Astrocyte of the spinal cord (primary cell): ENCODE data around the gene TRIP6.

Experiments
- DNase-seq: peaks from one replicate; pipeline ENCODE4 v3.0.0; 2011; ENCODE audit warnings: low read depth, low spot score
- H3K4me3 ChIP-seq: 2 replicates; pipeline ENCODE4 v1.5.1; 2011; ENCODE audit warnings: low read depth, mild to moderate bottlenecking, low read length, moderate library complexity
- in situ Hi-C: cut with HindIII; loops from 2 replicates; pipeline ENCODE4 v1.10.0; 2017; ENCODE audit warnings: low sequenced_read_pairs
- TF ChIP-seq, protein P1 (sequence below): IDR thresholded peaks from 2 replicates; pipeline ENCODE4 v1.5.1; 2012; ENCODE audit warnings: low read depth, mild to moderate bottlenecking, low read length, inconsistent platforms

The TRIP6 gene

DNA sequence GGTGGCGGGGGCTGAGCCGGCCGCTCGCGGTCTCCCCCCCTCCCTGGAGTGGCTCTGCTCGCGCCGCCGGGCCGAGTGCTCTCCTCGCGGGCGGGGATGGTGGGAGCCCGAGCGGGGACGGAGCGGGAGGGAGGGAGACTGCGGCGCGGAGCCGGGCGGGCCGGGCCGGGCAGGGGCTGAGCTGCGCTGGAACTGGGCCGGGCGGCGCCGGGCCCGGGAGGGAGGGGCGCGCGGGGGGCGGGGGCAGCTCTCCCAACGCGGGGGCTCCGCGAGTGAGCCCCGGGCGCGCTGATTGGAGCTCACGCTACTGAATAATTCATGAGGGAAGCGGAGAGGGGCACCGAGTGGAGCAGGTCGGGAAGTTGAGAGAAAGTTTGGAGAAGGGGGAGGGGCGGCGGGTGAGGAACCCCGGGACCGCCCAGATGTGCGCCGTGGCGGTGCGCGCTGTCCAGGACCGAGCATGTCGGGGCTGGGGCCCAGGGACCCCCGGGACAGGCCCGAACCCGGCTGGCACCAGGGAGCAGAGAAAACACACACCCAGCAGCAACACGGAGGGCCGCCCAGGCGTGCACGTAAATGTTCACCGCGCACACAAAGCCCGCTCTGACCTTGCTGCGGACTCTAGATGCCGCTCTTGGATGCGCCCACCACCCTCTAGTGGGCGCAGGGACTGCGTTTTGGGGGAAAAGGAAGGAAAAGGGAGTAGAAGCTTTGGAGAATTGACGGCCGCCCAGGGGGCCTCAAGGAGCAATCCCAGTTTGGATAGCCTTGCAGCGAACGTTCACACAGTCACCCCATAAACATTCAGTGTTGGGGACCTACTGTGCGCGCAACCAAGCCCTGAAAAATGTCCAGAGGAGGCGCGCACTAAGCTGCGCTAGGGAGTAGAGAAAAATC lies 39.6 kb upstream of the TRIP6 start, which contains the start of gene EPHB4:
Gene EPHB4 (minus strand): TSS at position 194 of the 897 bp plus-strand sequence. CDS start 493 bp downstream, outside the sequence.
- in situ Hi-C loops = no loop called here
- peak; percentile 91 for DNase-seq
- peak within 1 kb of the TSS; percentile 78 for H3K4me3 ChIP-seq
- TF ChIP-seq, protein P1, sequence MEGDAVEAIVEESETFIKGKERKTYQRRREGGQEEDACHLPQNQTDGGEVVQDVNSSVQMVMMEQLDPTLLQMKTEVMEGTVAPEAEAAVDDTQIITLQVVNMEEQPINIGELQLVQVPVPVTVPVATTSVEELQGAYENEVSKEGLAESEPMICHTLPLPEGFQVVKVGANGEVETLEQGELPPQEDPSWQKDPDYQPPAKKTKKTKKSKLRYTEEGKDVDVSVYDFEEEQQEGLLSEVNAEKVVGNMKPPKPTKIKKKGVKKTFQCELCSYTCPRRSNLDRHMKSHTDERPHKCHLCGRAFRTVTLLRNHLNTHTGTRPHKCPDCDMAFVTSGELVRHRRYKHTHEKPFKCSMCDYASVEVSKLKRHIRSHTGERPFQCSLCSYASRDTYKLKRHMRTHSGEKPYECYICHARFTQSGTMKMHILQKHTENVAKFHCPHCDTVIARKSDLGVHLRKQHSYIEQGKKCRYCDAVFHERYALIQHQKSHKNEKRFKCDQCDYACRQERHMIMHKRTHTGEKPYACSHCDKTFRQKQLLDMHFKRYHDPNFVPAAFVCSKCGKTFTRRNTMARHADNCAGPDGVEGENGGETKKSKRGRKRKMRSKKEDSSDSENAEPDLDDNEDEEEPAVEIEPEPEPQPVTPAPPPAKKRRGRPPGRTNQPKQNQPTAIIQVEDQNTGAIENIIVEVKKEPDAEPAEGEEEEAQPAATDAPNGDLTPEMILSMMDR = peak; percentile 68

DNA sequence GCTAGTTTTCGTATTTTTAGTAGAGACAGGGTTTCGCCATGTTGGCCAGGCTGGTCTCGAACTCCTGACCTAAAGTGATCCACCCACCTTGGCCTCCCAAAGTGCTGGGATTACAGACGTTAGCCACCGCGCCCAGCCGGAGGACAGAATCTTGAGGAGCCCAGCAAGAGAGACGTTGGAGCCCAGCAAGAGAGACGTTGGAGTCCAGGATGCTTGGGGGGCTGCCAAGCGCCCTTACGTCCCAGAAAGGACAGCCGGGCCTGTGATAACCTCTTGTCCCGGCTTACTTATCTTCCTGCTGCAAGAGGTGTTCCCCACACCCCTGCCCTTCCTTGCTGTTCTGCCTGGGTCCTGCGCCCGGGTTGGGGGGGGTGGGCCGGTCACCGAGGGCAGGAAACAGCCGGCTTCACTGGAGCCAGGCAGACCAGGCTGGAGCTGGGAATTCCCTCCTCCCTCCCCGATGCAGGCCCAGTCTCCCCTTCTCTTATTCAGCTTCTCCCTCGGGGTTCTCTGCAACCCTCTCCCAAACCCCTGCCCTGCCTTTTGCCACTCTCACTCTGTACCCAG lies 38.0 kb upstream of the TRIP6 start:
- in situ Hi-C loops = no loop called here
- TF ChIP-seq, protein P1 = no peak
- no peak for DNase-seq
- H3K4me3 ChIP-seq = no peak overlapping the region

DNA sequence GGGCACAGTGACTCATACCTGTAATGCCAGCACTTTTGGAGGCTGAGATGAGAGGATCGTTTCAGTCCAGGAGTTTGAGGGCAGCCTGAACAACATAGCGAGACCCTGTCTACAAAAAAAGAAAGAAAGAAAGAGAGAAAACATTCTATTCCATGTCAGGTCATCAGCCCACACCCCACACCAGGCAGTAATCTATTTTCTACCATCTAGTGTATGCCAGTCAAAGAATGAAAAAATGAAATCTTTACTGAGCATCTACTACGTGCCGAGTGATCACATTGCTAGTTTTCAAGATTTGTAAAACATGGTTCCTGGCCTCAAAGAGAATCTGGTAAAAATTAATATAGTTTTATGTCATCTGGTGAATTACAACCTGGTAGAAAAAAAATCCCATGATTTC lies 36.8 kb upstream of the TRIP6 start:
- in situ Hi-C loops = no loop called here
- TF ChIP-seq, protein P1 = no peak
- no peak overlapping the region for H3K4me3 ChIP-seq
- DNase-seq = no peak

DNA sequence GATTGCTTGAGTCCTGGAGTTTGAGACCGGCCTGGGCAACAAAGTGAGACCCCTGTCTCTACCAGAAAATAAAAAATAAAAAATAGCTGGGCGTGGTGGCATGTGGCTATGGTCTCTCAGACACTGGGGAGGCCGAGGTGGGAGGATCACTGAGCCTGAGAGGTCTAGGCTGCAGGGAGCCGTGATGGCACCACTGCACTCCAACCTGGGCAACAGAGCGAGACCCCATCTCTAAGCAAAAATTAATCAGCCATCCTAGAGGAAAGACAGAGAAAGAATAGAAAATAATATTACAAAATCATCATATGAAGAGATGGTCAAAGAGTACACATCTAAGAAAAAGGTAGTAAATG lies 34.9 kb upstream of the TRIP6 start:
- TF ChIP-seq, protein P1 = no peak
- in situ Hi-C loops = no loop called here
- H3K4me3 ChIP-seq = no peak overlapping the region
- no peak for DNase-seq

DNA sequence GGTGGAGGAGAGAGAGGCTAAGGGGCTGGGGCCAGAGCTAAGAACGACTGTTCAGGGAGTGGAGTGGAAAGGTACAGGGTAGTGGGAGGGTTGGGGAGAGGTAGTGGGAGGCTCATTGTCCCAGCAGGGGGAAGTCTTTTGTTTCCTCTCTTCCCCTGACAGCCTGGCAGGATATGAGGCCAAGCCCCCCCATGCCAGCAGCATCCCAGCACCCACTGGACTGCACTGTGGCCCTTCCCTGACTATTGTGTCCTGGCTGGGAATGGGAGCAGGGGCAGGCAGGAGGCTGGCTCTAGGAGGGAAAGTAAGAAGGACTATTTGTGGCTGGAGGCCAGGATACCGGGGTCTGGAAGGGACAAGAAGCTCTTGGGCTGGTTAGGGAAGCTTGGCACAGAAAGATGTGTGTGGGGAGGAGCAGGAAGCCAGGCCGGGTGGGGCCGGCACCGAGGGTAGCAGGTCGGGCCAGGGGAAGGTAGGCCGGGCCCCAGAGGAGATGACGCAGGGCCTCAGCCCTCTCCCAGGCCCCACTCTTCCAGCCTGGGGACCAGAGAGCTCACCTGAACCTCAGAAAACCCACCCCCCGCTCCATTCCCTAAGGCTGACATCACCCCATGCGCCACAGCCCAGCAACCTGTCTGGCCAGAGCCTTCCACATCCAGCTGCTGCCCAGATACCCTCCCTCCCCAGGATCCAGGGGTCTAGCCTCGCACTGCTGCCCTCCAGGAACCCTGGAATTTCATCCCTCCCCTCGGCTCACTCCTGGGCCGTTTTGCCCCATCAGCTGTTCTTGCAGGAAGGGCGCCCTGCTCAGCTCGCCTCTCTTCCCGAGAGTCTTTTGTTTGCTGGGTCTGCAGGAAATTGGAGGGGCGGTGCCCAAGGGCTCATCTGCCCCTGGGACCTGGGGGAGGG lies 31.0 kb upstream of the TRIP6 start:
- DNase-seq = no peak
- no peak overlapping the region for H3K4me3 ChIP-seq
- TF ChIP-seq, protein P1 = no peak
- in situ Hi-C loops = no loop called here

DNA sequence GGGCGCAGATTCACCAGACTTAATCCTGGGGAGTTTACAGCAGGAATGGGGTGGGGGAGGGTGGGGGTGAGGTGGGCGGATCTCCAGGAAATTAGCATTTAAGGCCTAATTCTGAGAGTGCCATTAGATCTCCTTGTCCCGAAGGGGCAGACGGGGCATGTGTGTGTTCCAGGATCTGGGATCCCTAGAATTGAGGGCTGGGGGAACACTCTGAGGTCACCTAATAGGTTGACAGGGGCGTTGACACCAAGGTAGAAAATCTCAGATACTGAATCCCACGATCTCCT lies 30.4 kb upstream of the TRIP6 start:
- H3K4me3 ChIP-seq = peak overlapping the region; percentile 28
- no peak for DNase-seq
- in situ Hi-C loops = no loop called here
- TF ChIP-seq, protein P1 = no peak
